ENCODE data around the gene PPP2R2B. TPM values are rescaled to one million over a fixed set of nuclear protein-coding genes. Genes with fewer than 3 reads are reported as not detected.

Gene PPP2R2B
- total RNA-seq, 6 experiments from 2014 or later, result 0.15 to 0.77 (median 0.27) TPM

DNA sequence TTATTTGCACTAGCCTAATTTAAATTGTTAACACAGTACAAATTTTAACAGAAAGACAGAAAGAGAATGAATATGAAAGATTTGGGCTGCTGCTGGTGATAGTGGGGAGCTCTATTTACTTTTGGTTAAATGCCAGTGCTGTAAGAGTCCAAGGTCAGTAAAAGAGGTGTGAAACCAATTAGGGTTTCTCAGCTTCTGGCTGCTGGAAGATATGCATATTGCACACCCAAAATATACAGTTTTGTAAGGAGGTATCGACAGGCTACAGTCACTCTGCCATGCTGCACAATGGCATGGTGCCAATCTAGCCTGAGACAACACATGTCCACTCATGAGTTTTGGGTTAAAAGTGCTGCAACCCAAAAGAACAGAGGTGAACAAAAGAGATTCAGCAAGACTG is 79.3 kb downstream of the PPP2R2B start:
- ATAC-seq, result no peak
- Histone ChIP-seq H3K4me3 (no peak overlapping the region), H3K9me3 (no peaks in the 10 kb centered on the region), H3K27ac (no peak overlapping the region), H3K4me1 (no peaks in the 10 kb centered on the region), H3K36me3 (no peaks in the 10 kb centered on the region), H3K27me3 (no peaks in the 10 kb centered on the region)
- TF ChIP-seq POLR2A (IDR thresholded peaks at IDR 0.05), result no peak
- TF ChIP-seq, protein P1, sequence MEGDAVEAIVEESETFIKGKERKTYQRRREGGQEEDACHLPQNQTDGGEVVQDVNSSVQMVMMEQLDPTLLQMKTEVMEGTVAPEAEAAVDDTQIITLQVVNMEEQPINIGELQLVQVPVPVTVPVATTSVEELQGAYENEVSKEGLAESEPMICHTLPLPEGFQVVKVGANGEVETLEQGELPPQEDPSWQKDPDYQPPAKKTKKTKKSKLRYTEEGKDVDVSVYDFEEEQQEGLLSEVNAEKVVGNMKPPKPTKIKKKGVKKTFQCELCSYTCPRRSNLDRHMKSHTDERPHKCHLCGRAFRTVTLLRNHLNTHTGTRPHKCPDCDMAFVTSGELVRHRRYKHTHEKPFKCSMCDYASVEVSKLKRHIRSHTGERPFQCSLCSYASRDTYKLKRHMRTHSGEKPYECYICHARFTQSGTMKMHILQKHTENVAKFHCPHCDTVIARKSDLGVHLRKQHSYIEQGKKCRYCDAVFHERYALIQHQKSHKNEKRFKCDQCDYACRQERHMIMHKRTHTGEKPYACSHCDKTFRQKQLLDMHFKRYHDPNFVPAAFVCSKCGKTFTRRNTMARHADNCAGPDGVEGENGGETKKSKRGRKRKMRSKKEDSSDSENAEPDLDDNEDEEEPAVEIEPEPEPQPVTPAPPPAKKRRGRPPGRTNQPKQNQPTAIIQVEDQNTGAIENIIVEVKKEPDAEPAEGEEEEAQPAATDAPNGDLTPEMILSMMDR (IDR thresholded peaks at IDR 0.05), result no peak
- DNase-seq, result no peak
- intact Hi-C loops (cut with DNase I), result no loop called here
- WGBS (ENCODE audit: insufficient coverage, low coverage, low lambda C conversion rate, missing lambda C conversion rate), result 71% methylated on average over 1 of the region's 1 CpG

DNA sequence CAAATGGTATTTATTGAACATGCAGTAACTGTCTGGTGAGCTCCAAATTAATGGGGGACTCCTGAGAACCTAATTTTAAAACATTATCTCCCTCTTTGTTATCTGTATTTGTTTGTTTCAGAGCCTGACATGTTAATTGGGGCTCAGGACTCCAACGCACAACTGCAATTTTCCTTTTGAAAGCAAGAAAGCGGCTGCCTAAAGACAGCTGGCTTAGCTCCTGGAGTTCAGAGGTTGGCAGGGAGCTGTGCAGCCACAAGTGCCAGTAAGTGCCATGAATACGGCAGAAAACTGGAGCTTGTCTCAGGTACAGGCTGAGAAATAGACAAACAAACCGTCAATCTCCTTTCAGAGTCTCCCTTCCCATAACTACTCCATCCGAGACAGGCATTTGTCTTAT is 80.9 kb downstream of the PPP2R2B start:
- 53% methylated on average over 2 of the region's 5 CpGs for WGBS (ENCODE audit: insufficient coverage, low coverage, low lambda C conversion rate, missing lambda C conversion rate)
- TF ChIP-seq POLR2A (IDR thresholded peaks at IDR 0.05), result no peak
- TF ChIP-seq, protein P1 (IDR thresholded peaks at IDR 0.05), result no peak
- Histone ChIP-seq H3K4me1 (no peaks in the 10 kb centered on the region), H3K27me3 (no peaks in the 10 kb centered on the region), H3K9me3 (no peaks in the 10 kb centered on the region), H3K4me3 (no peak overlapping the region), H3K36me3 (no peaks in the 10 kb centered on the region), H3K27ac (no peak overlapping the region)
- ATAC-seq (no peak), DNase-seq (no peak)
- intact Hi-C loops (cut with DNase I), result no loop called here

DNA sequence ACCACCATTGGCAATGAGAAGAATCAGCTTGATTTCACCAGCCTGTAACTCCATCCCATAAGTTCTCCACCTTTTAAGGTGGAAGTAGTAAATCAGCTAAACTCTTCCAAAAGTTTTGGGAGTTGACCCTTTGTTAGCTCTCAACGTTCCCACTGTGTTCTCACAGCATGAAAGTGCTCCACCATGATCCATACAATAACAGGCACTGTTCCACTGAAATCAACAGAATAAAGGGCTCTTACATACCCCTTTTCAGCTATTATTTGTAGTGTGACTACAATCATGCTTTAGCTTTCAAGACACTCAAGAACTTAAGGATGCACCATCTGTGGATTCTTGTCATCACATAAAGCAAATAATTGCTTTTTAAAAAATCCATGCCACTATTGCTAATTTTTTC is 81.6 kb downstream of the PPP2R2B start:
- WGBS (ENCODE audit: insufficient coverage, low coverage, low lambda C conversion rate, missing lambda C conversion rate), result 50% methylated on average over 1 of the region's 1 CpG
- Histone ChIP-seq H3K9me3 (no peaks in the 10 kb centered on the region), H3K27ac (no peak overlapping the region), H3K36me3 (no peaks in the 10 kb centered on the region), H3K4me1 (no peaks in the 10 kb centered on the region), H3K4me3 (no peak overlapping the region), H3K27me3 (no peaks in the 10 kb centered on the region)
- intact Hi-C loops (cut with DNase I), result no loop called here
- DNase-seq (no peak), ATAC-seq (no peak)
- TF ChIP-seq POLR2A (IDR thresholded peaks at IDR 0.05), result no peak
- TF ChIP-seq, protein P1 (IDR thresholded peaks at IDR 0.05), result no peak

DNA sequence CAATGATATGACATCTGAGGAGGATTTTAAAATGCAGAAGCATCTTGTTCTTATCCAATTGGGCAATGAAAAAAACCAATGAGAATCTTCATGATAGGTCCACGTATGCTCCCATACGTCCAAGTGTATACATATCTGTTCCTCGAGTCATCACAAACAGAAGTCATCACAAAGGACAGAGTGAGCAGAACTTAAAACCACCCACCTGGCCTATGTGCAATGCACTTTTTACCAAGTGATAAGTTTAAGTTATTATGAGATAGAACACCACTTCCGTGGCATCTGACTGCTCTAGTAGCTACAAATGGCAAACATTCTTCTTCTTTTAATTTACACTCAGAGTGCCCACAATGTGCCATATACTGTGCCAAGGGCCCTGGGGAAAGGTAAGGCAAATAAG is 82.4 kb downstream of the PPP2R2B start:
- TF ChIP-seq, protein P1 (IDR thresholded peaks at IDR 0.05), result no peak
- TF ChIP-seq POLR2A (IDR thresholded peaks at IDR 0.05), result no peak
- Histone ChIP-seq H3K4me3 (no peak overlapping the region), H3K36me3 (no peaks in the 10 kb centered on the region), H3K9me3 (no peaks in the 10 kb centered on the region), H3K27ac (no peak overlapping the region), H3K4me1 (no peaks in the 10 kb centered on the region), H3K27me3 (no peaks in the 10 kb centered on the region)
- 67% methylated on average over 4 of the region's 4 CpGs for WGBS (ENCODE audit: insufficient coverage, low coverage, low lambda C conversion rate, missing lambda C conversion rate)
- DNase-seq, result no peak
- ATAC-seq, result no peak
- intact Hi-C loops (cut with DNase I), result no loop called here
